HG02623 (cell line): ENCODE measurements around the gene PATE3.

ENCODE experiments used
- ATAC-seq: cut with Tn5 transposase; IDR thresholded peaks from one replicate; pipeline ENCODE4 v1.9.1; 2021; ENCODE audit warnings: moderate library complexity; ENCODE audit not compliant: unreplicated experiment

Gene PATE3

DNA sequence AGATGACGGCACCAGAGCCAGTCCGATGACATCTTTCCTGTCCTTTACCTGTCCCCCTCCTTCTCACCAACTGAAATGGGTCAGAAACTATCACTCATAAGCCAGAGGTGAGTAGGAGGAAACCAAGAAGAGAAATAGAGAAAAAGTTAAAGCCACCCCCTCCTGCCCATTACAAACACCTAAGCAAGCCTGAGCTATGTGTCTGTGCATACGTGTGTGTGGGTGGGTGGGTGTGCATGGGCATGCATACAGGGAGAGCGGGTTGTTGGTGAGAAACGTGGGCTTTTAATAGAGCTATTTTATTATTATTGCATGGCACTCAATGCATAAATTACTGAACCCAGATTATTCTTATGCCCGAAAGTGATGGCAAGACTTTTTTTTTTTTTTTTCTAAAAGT lies 47.8 kb downstream of the PATE3 start:
- ATAC-seq: no peak
